Activated CD4-positive, alpha-beta T cell treated with anti-CD3 and anti-CD28 coated beads, Interleukin-2, amount 10 ng/mL, durations not matched to agents 7 days and 5 days (primary cell): ENCODE data around the gene SLC6A8. TPM values are rescaled to one million over a fixed set of nuclear protein-coding genes. Genes with fewer than 3 reads are reported as not detected.

Experiments
- CTCF ChIA-PET: fragments of 350-600 bp; sonication (Branson Sonifier 250); formaldehyde crosslinking; loops from one replicate; lab custom pipeline; 2021; ENCODE audit warnings: antibody characterized with exemption; lab: Charles Lee
- POLR2A ChIA-PET: fragments of 350-600 bp; sonication (Branson Sonifier 250); formaldehyde crosslinking; loops from one replicate; lab custom pipeline; 2021; ENCODE audit warnings: antibody characterized with exemption; lab: Charles Lee
- DNase-seq: peaks from one replicate; pipeline ENCODE4 v3.0.0-alpha.2; 2020
- H3K27ac Mint-ChIP-seq: one replicate; pipeline ENCODE4 v1.8.0; 2021; ENCODE audit warnings: mild to moderate bottlenecking, moderate library complexity, mixed read lengths
- H3K27me3 Mint-ChIP-seq: one replicate; pipeline ENCODE4 v1.8.0; 2021; ENCODE audit warnings: mixed read lengths
- H3K36me3 Mint-ChIP-seq: one replicate; pipeline ENCODE4 v1.8.0; 2021; ENCODE audit warnings: low read depth, mixed read lengths
- H3K4me1 Mint-ChIP-seq: one replicate; pipeline ENCODE4 v1.8.0; 2021; ENCODE audit warnings: mixed read lengths
- H3K4me3 Mint-ChIP-seq: one replicate; pipeline ENCODE4 v1.8.0; 2021; ENCODE audit warnings: mild to moderate bottlenecking, moderate library complexity, mixed read lengths
- H3K9me3 Mint-ChIP-seq: one replicate; pipeline ENCODE4 v1.8.0; 2021; ENCODE audit warnings: mixed read lengths
- total RNA-seq, 2 experiments: library from RNA; stranded (reverse); gene quantifications; one replicate each; pipeline ENCODE4 v1.2.3, GENCODE V29; 2021

SLC6A8 gene
- total RNA-seq, 2 experiments from 2014 or later: 0.65 to 0.69 TPM

DNA sequence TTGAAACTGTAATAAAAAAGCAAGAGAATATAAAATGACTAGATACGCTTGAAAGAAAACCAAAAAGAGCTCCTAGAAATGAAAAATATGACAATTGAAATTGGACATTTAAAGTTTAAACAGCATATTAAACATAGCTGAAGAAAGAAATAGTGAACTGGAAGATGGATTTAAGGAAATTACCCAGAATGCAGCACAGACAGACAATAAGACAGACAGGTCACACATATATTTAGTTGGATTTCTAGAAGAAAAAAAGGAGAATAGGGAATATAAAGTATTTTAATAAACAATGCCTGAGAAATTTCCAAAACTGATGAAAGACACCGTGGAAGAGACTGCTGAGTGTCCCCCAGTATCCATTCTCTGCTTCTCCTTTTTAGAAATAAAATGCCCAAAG lies 34.2 kb upstream of the SLC6A8 start:
- no peak for DNase-seq
- Mint-ChIP-seq H3K27me3 (peaks cover 6% of the 10 kb centered on the region), H3K36me3 (no peaks in the 10 kb centered on the region), H3K4me3 (no peak overlapping the region), H3K9me3 (no peaks in the 10 kb centered on the region), H3K27ac (no peak overlapping the region), H3K4me1 (no peaks in the 10 kb centered on the region)
- POLR2A ChIA-PET: no interaction called here
- CTCF ChIA-PET: no interaction called here

GRCh38 chrX:153657161-153657560 lies 30.6 kb upstream of the SLC6A8 start:
- CTCF ChIA-PET: interaction anchor here (0.7 to 2.1 kb wide), 5 partner anchors 11 to 117 kb away, joined by 3 to 9 read pairs (median 3); no protein-coding TSS in a partner anchor
- no peak for DNase-seq
- no peaks in the 10 kb centered on the region for H3K9me3 Mint-ChIP-seq
- POLR2A ChIA-PET: interaction anchor here (1.1 kb wide), 1 partner anchor 319 kb away, joined by 3 read pairs; no protein-coding TSS in a partner anchor
- no peak overlapping the region for H3K27ac Mint-ChIP-seq
- no peak overlapping the region for H3K4me3 Mint-ChIP-seq
- no peaks in the 10 kb centered on the region for H3K36me3 Mint-ChIP-seq
- H3K27me3 Mint-ChIP-seq: peaks cover 27% of the 10 kb centered on the region
- H3K4me1 Mint-ChIP-seq: peaks cover 2% of the 10 kb centered on the region

- POLR2A ChIA-PET: no interaction called here
- peaks cover 2% of the 10 kb centered on the region for H3K4me1 Mint-ChIP-seq
These were observed 28.5 kb upstream of the SLC6A8 start for GRCh38 chrX:153659268-153659667.

GRCh38 chrX:153662266-153662665 lies 25.5 kb upstream of the SLC6A8 start:
- DNase-seq: peak; percentile 43
- peaks cover 47% of the 10 kb centered on the region for H3K27me3 Mint-ChIP-seq
- H3K27ac Mint-ChIP-seq: no peak overlapping the region
- ChIA-PET POLR2A (no interaction called here), CTCF (interaction anchor here (0.6 to 2.1 kb wide), 8 partner anchors 8 to 123 kb away, joined by 3 to 6 read pairs (median 3); partner anchors contain the start of gene DUSP9)
- H3K4me3 Mint-ChIP-seq: no peak overlapping the region
- H3K4me1 Mint-ChIP-seq: peaks cover 2% of the 10 kb centered on the region
- H3K9me3 Mint-ChIP-seq: no peaks in the 10 kb centered on the region
- no peaks in the 10 kb centered on the region for H3K36me3 Mint-ChIP-seq

More at GRCh38 chrX:153659268-153659667, 28.5 kb upstream of the SLC6A8 start:
- Mint-ChIP-seq H3K27ac (no peak overlapping the region), H3K4me3 (no peak overlapping the region), H3K9me3 (no peaks in the 10 kb centered on the region), H3K27me3 (peaks cover 34% of the 10 kb centered on the region), H3K36me3 (no peaks in the 10 kb centered on the region)
- CTCF ChIA-PET: no interaction called here
- no peak for DNase-seq

- H3K36me3 Mint-ChIP-seq: no peaks in the 10 kb centered on the region
- CTCF ChIA-PET: interaction anchor here (0.7 to 2.7 kb wide), 5 partner anchors 9 to 724 kb away, joined by 3 to 12 read pairs (median 3); no protein-coding TSS in a partner anchor
- H3K4me1 Mint-ChIP-seq: peaks cover 10% of the 10 kb centered on the region
- no peak for DNase-seq
- no peaks in the 10 kb centered on the region for H3K9me3 Mint-ChIP-seq
- no peak overlapping the region for H3K4me3 Mint-ChIP-seq
- peaks cover 34% of the 10 kb centered on the region for H3K27me3 Mint-ChIP-seq
- POLR2A ChIA-PET: interaction anchor here (0.5 kb wide), 1 partner anchor 50 kb away, joined by 3 read pairs; no protein-coding TSS in a partner anchor
- H3K27ac Mint-ChIP-seq: no peak overlapping the region
These were observed 21.9 kb upstream of the SLC6A8 start for GRCh38 chrX:153665726-153666306.

DNA sequence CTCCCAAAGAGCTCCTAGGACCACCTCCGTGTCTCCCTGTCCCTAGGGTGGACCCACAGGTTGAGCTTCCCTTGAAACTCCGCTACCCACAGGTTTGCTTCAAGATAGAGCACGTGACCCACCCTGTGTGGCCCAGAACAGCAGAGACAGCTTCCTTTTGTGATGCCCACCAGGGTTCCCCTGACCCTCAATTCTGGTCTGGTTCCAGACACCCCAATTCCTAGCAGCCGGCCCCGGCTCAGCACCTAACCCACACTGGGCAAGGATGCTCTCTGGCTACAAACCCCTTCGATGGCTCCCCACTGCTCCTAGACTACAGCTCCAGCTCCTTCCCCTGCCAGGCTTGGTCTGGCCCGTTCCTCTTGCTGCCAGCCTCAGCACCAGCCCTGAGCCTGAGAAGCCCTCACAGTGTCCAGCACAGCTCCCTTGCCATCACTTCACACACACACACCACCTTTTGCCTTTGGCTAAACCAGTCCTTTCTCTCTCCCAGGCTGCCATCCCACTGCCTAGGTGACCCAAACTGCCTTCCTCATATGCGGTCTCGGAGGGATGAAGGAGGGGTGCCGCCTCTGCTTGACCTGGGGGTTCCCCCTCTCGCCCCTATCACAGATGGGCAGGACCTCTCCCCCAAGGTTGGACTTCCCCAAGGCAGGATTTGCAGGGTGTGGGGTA lies 20.3 kb upstream of the SLC6A8 start:
- Mint-ChIP-seq H3K9me3 (no peaks in the 10 kb centered on the region), H3K36me3 (no peaks in the 10 kb centered on the region), H3K4me1 (peaks cover 7% of the 10 kb centered on the region), H3K4me3 (peak overlapping the region; percentile 69), H3K27me3 (peaks cover 21% of the 10 kb centered on the region), H3K27ac (no peak overlapping the region)
- no peak for DNase-seq
- POLR2A ChIA-PET: interaction anchor here (0.6 kb wide), 1 partner anchor 12 kb away, joined by 3 read pairs; no protein-coding TSS in a partner anchor
- CTCF ChIA-PET: interaction anchor here (0.8 to 2.9 kb wide), 16 partner anchors 9 to 726 kb away, joined by 3 to 13 read pairs (median 4); no protein-coding TSS in a partner anchor

GRCh38 chrX:153667956-153668396 lies 19.8 kb upstream of the SLC6A8 start:
- no peaks in the 10 kb centered on the region for H3K36me3 Mint-ChIP-seq
- ChIA-PET CTCF (interaction anchor here (0.6 to 2.9 kb wide), 16 partner anchors 11 to 726 kb away, joined by 3 to 13 read pairs (median 4); no protein-coding TSS in a partner anchor), POLR2A (interaction anchor here (0.6 kb wide), 1 partner anchor 12 kb away, joined by 3 read pairs; no protein-coding TSS in a partner anchor)
- H3K4me1 Mint-ChIP-seq: peaks cover 7% of the 10 kb centered on the region
- H3K9me3 Mint-ChIP-seq: no peaks in the 10 kb centered on the region
- H3K4me3 Mint-ChIP-seq: peak overlapping the region; percentile 69
- H3K27me3 Mint-ChIP-seq: peaks cover 22% of the 10 kb centered on the region
- H3K27ac Mint-ChIP-seq: peak overlapping the region; percentile 33
- peak; percentile 76 for DNase-seq

GRCh38 chrX:153668423-153669173 lies 19.1 kb upstream of the SLC6A8 start:
- no peaks in the 10 kb centered on the region for H3K9me3 Mint-ChIP-seq
- H3K27ac Mint-ChIP-seq: no peak overlapping the region
- H3K4me3 Mint-ChIP-seq: no peak overlapping the region
- H3K4me1 Mint-ChIP-seq: peaks cover 7% of the 10 kb centered on the region
- ChIA-PET CTCF (interaction anchor here (0.6 to 2.9 kb wide), 19 partner anchors 12 to 727 kb away, joined by 3 to 13 read pairs (median 4); no protein-coding TSS in a partner anchor), POLR2A (no interaction called here)
- peaks cover 24% of the 10 kb centered on the region for H3K27me3 Mint-ChIP-seq
- no peak for DNase-seq
- H3K36me3 Mint-ChIP-seq: no peaks in the 10 kb centered on the region

GRCh38 chrX:153669174-153669890 lies 18.4 kb upstream of the SLC6A8 start:
- DNase-seq: no peak
- H3K9me3 Mint-ChIP-seq: no peaks in the 10 kb centered on the region
- H3K36me3 Mint-ChIP-seq: no peaks in the 10 kb centered on the region
- H3K27me3 Mint-ChIP-seq: peaks cover 26% of the 10 kb centered on the region
- H3K27ac Mint-ChIP-seq: no peak overlapping the region
- ChIA-PET POLR2A (no interaction called here), CTCF (interaction anchor here (0.6 to 2.9 kb wide), 7 partner anchors 13 to 714 kb away, joined by 3 to 13 read pairs (median 8); no protein-coding TSS in a partner anchor)
- H3K4me3 Mint-ChIP-seq: no peak overlapping the region
- peaks cover 9% of the 10 kb centered on the region for H3K4me1 Mint-ChIP-seq

GRCh38 chrX:153669901-153670731 lies 17.6 kb upstream of the SLC6A8 start:
- POLR2A ChIA-PET: no interaction called here
- peaks cover 26% of the 10 kb centered on the region for H3K27me3 Mint-ChIP-seq

More at GRCh38 chrX:153669901-153670731, 17.6 kb upstream of the SLC6A8 start:
- no peaks in the 10 kb centered on the region for H3K9me3 Mint-ChIP-seq
- no peaks in the 10 kb centered on the region for H3K36me3 Mint-ChIP-seq
- H3K4me3 Mint-ChIP-seq: no peak overlapping the region
- CTCF ChIA-PET: interaction anchor here (0.8 to 2.5 kb wide), 2 partner anchors 7 to 131 kb away, joined by 6 to 12 read pairs; no protein-coding TSS in a partner anchor
- DNase-seq: no peak
- no peak overlapping the region for H3K27ac Mint-ChIP-seq
- peaks cover 9% of the 10 kb centered on the region for H3K4me1 Mint-ChIP-seq
